Activated T-cell treated with anti-CD3 and anti-CD28 coated beads for 4 hours (primary cell): ENCODE data around the gene USP3.
"Not testable (repeated sequence)": the region's sequence is repeated elsewhere in the genome, so short reads cannot be mapped to it uniquely, and the experiment has no call there.

ENCODE experiments used
- DNase-seq: peaks from one replicate; pipeline ENCODE4 v3.0.0-alpha.2; 2020

Gene USP3

GRCh38 chr15:63476229-63476632 is 28.2 kb upstream of the USP3 start:
- DNase-seq = no peak

GRCh38 chr15:63478243-63478642 is 26.1 kb upstream of the USP3 start:
- no peak for DNase-seq

- DNase-seq = no peak
Measured at GRCh38 chr15:63480441-63480821, 24.0 kb upstream of the USP3 start.

GRCh38 chr15:63481105-63481810 is 23.1 kb upstream of the USP3 start:
- DNase-seq = no peak

- no peak for DNase-seq
Measured at GRCh38 chr15:63482874-63483323, 21.5 kb upstream of the USP3 start.

- no peak for DNase-seq
Measured at GRCh38 chr15:63483521-63484371, 20.6 kb upstream of the USP3 start.

GRCh38 chr15:63484433-63485186 is 19.8 kb upstream of the USP3 start:
- no peak for DNase-seq

GRCh38 chr15:63487076-63487757 is 17.2 kb upstream of the USP3 start:
- DNase-seq = peak; percentile 88

- DNase-seq = not testable (repeated sequence)
Measured at GRCh38 chr15:63487758-63488397, 16.5 kb upstream of the USP3 start.

GRCh38 chr15:63488398-63488960 is 15.9 kb upstream of the USP3 start:
- no peak for DNase-seq

GRCh38 chr15:63489352-63489751 is 15.0 kb upstream of the USP3 start:
- no peak for DNase-seq

GRCh38 chr15:63490345-63491034 is 13.9 kb upstream of the USP3 start:
- no peak for DNase-seq

GRCh38 chr15:63491116-63491827 is 13.1 kb upstream of the USP3 start:
- no peak for DNase-seq

- DNase-seq = no peak
Measured at GRCh38 chr15:63491979-63492378, 12.4 kb upstream of the USP3 start.

GRCh38 chr15:63492541-63493077 is 11.8 kb upstream of the USP3 start:
- DNase-seq = no peak

- DNase-seq = no peak
Measured at GRCh38 chr15:63493436-63493835, 11.0 kb upstream of the USP3 start.

GRCh38 chr15:63494408-63494807 is 10.0 kb upstream of the USP3 start:
- no peak for DNase-seq

GRCh38 chr15:63495343-63495742 is 9.1 kb upstream of the USP3 start:
- DNase-seq = no peak

- DNase-seq = no peak
Measured at GRCh38 chr15:63495780-63496488, 8.5 kb upstream of the USP3 start.
